ENCODE results near the gene BCAS3.
A peak's percentile ranks its signal among the peaks of the same experiment; 100 is the strongest.

The BCAS3 gene

DNA sequence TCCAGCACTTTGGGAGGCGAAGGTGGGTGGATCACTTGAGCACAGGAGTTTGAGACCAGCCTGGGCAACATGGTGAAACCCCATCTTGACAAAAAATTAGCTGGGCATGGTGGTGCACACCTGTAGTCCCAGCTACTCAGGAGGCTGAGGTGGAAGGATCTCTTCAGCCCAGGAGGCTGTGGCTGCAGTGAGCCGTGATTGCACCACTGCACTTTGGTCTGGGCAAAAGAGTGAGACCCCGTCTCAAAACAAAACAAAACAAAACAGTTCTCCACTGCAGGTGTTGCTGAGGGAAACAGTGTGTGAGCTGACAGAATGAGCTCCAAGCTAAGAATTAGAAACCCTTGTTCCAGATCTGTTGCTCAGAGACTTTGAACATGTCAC lies 686.8 kb downstream of the BCAS3 start:
- H3K27me3 Mint-ChIP-seq (ENCODE audit: low read depth, poor library complexity), result peaks cover 4% of the 10 kb centered on the region
- no peaks in the 10 kb centered on the region for H3K9me3 Mint-ChIP-seq
- no peak overlapping the region for H3K4me3 Mint-ChIP-seq
- H3K36me3 Mint-ChIP-seq (ENCODE audit: low read depth), result no peaks in the 10 kb centered on the region
- no peak overlapping the region for H3K27ac Mint-ChIP-seq
- TF ChIP-seq, protein P1, sequence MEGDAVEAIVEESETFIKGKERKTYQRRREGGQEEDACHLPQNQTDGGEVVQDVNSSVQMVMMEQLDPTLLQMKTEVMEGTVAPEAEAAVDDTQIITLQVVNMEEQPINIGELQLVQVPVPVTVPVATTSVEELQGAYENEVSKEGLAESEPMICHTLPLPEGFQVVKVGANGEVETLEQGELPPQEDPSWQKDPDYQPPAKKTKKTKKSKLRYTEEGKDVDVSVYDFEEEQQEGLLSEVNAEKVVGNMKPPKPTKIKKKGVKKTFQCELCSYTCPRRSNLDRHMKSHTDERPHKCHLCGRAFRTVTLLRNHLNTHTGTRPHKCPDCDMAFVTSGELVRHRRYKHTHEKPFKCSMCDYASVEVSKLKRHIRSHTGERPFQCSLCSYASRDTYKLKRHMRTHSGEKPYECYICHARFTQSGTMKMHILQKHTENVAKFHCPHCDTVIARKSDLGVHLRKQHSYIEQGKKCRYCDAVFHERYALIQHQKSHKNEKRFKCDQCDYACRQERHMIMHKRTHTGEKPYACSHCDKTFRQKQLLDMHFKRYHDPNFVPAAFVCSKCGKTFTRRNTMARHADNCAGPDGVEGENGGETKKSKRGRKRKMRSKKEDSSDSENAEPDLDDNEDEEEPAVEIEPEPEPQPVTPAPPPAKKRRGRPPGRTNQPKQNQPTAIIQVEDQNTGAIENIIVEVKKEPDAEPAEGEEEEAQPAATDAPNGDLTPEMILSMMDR (IDR thresholded peaks at IDR 0.05), result no peak
- no peak for DNase-seq
- peaks cover 43% of the 10 kb centered on the region for H3K4me1 Mint-ChIP-seq

DNA sequence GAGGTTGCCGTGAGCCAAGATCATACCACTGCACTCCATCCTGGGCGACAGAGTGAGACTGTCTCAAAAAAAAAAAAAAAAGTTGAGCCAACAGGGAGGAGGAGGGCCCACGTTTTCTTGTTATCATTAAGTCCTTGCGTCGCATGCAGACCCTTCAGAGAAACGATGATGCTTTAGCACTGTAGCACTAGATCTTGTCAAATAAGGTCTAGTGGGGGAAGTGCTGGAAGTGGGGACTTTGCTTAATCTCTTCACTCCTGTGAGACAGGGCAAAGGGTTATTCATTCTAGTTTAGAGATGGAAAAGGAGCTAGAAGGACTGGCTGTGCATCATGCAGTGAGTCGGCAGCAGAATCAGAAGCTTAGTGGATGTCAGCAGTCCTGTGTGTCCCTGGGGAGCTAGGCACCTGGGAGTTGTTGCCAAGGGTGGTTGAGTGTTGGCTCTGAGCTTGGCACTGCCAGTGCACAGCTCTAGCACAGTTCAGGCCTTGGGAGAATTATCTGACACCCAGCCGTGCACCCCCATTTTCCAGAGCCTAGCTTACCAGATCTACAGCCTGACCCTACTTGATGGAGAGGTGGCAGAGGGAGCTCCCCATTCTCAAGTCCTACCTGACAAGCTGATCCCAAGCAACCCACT lies 688.5 kb downstream of the BCAS3 start:
- peaks cover 44% of the 10 kb centered on the region for H3K4me1 Mint-ChIP-seq
- DNase-seq, result no peak
- no peak overlapping the region for H3K4me3 Mint-ChIP-seq
- TF ChIP-seq, protein P1 (IDR thresholded peaks at IDR 0.05), result no peak
- no peaks in the 10 kb centered on the region for H3K9me3 Mint-ChIP-seq
- no peaks in the 10 kb centered on the region for H3K36me3 Mint-ChIP-seq (ENCODE audit: low read depth)
- H3K27me3 Mint-ChIP-seq (ENCODE audit: low read depth, poor library complexity), result peaks cover 4% of the 10 kb centered on the region
- H3K27ac Mint-ChIP-seq, result peak overlapping the region; percentile 79

DNA sequence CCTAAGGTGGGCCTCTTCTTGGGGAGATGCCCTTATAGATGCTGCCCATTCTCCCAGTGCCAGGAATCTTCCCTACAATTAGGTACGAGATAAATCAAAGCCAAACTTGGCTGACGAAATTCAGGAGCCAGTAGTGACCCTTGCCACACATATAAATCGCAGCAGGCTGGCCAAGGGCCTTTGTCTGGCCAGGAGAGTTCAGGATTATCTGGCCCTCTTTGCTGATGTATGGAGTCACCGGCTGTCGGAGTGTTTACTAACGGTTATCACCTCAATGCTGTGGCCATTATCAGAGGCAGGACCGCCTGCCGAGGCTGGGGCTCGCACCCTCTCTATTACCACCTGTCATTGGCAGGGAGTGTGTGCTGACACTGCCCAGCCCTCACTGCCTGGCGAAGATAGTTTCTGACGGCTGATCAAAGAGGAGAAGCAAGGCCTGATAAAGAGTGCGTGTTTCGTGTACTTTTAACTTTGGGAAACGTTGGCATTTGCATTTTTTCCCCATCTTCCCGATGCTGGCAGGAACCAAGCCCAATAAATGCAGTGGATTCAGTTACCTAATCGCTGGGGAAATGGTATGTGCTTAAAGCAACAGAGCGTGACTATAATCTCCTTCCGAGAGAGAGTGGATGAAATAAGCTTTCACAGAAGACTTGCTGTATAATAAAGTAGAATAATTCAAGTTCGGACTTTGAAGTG lies 689.2 kb downstream of the BCAS3 start:
- TF ChIP-seq, protein P1 (IDR thresholded peaks at IDR 0.05), result no peak
- H3K4me3 Mint-ChIP-seq, result no peak overlapping the region
- H3K27ac Mint-ChIP-seq, result no peak overlapping the region
- DNase-seq, result no peak
- H3K4me1 Mint-ChIP-seq, result peaks cover 45% of the 10 kb centered on the region
- peaks cover 4% of the 10 kb centered on the region for H3K27me3 Mint-ChIP-seq (ENCODE audit: low read depth, poor library complexity)
- no peaks in the 10 kb centered on the region for H3K36me3 Mint-ChIP-seq (ENCODE audit: low read depth)
- no peaks in the 10 kb centered on the region for H3K9me3 Mint-ChIP-seq

DNA sequence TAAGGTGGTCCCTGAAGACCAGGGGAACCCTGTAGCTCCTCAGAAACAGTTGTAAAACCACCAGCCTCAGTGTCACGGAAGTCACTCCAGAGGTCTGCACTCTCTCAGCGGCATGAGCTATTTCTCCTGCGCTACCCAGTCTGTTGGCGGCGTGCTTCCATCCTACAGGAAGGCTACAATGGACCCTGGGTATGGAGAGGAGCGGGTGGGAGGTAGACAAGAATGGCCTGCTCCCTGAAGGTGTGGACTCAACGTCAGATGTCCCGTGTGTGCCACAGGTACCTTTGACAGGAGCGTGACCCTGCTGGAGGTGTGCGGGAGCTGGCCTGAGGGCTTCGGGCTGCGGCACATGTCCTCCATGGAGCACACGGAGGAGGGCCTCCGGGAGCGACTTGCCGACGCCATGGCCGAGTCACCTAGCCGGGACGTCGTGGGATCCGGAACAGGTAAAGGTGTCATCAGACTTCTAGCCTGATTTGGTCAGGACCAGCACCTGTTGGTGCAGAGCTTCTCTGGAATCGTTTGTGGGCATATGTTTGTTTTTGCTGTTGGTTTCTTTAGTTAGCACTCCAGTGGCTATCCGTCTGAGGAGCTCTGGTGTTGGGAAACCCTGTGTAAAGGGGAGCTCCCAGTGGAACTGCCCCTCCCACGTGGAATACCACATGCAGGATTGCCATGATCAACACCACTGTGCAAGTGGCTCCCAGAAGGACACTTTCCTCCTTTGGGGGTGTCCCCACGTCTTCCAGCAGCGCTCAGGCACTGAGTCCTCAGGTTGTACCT lies 690.6 kb downstream of the BCAS3 start:
- Mint-ChIP-seq H3K9me3 (no peaks in the 10 kb centered on the region), H3K27me3 (ENCODE audit: low read depth, poor library complexity) (peaks cover under 1% of the 10 kb centered on the region), H3K36me3 (ENCODE audit: low read depth) (no peaks in the 10 kb centered on the region), H3K27ac (no peak overlapping the region), H3K4me1 (peaks cover 44% of the 10 kb centered on the region), H3K4me3 (no peak overlapping the region)
- no peak for DNase-seq
- TF ChIP-seq, protein P1 (IDR thresholded peaks at IDR 0.05), result no peak

GRCh38 chr17:61368832-61369450 lies 691.3 kb downstream of the BCAS3 start:
- peak overlapping the region; percentile 84 for H3K27ac Mint-ChIP-seq
- H3K9me3 Mint-ChIP-seq, result no peaks in the 10 kb centered on the region
- no peaks in the 10 kb centered on the region for H3K27me3 Mint-ChIP-seq (ENCODE audit: low read depth, poor library complexity)
- no peak for DNase-seq
- no peaks in the 10 kb centered on the region for H3K36me3 Mint-ChIP-seq (ENCODE audit: low read depth)
- H3K4me3 Mint-ChIP-seq, result no peak overlapping the region
- H3K4me1 Mint-ChIP-seq, result peaks cover 36% of the 10 kb centered on the region
- TF ChIP-seq, protein P1 (IDR thresholded peaks at IDR 0.05), result no peak

Data from nephron progenitor cell (in vitro differentiated cells).